OCI-LY7 (cell line): ENCODE results near the gene PGAP6.

Experiments
- CTCF ChIP-seq: fragments of 200-600 bp; sonication (generic); conservative IDR thresholded peaks from 2 replicates; pipeline ENCODE4 v1.5.1; 2014; ENCODE audit warnings: mild to moderate bottlenecking, antibody characterized with exemption, low read length, moderate library complexity, mixed read lengths
- EZH2phosphoT487 ChIP-seq: fragments of 200-600 bp; sonication (generic); IDR thresholded peaks from 2 replicates; pipeline ENCODE4 v1.6.1; 2018; ENCODE audit warnings: low read depth, borderline replicate concordance, mild to moderate bottlenecking, mixed run types, antibody characterized with exemption, low read length, moderate library complexity, mixed read lengths

GRCh38 chr16:378821-379182, 3.0 kb downstream of the PGAP6 start:
- TF ChIP-seq CTCF (no peak), EZH2phosphoT487 (no peak)
